SK-N-SH (cell line): Measurements from ENCODE around the gene CCAR1. TPM values are rescaled to one million over a fixed set of nuclear protein-coding genes. Genes with fewer than 3 reads are reported as not detected.
A peak's percentile ranks its signal among the peaks of the same experiment; 100 is the strongest.
"Not testable (repeated sequence)": the region's sequence is repeated elsewhere in the genome, so short reads cannot be mapped to it uniquely, and the experiment has no call there.

ENCODE experiments used
- CTCF ChIA-PET: fragments of 300-600, 350-600 bp; formaldehyde crosslinking; extraction: SDS; loops from one replicate; lab custom pipeline; 2021; lab: Yijun Ruan, JAX
- POLR2A ChIA-PET: fragments of 350-600 bp; sonication (Branson Sonifier 250); formaldehyde crosslinking; extraction: SDS; loops from one replicate; lab custom pipeline; 2020; ENCODE audit warnings: antibody characterized with exemption, inconsistent platforms; lab: Yijun Ruan, JAX
- DNase-seq: peaks from one replicate; pipeline ENCODE4 v3.0.0; 2012
- H2AFZ ChIP-seq: fragments of 200-600 bp; sonication (generic); 2 replicates; pipeline ENCODE4 v1.8.1; 2016; ENCODE audit warnings: antibody characterized with exemption, mild to moderate bottlenecking, low read depth
- H3F3A ChIP-seq: fragments of 200-600 bp; sonication (generic); replicated peaks from 2 replicates; pipeline ENCODE3; 2016; ENCODE audit warnings: antibody characterized with exemption, mild to moderate bottlenecking; ENCODE audit not compliant: insufficient read depth
- H3K27ac ChIP-seq, 2 experiments: fragments of 200-500 bp in 1 of 2; fragments of 200-600 bp in 1 of 2; sonication (Bioruptor generic) in 1 of 2; sonication (generic), shearing (Covaris generic) in 1 of 2; 2 replicates each; pipeline versions ENCODE4 v1.5.1 to v1.6.1; 2014 to 2016; ENCODE audit warnings: low read depth in 2 of 2, inconsistent platforms in 1 of 2, low read length in 1 of 2, mild to moderate bottlenecking in 1 of 2, mixed read lengths in 1 of 2
- H3K27me3 ChIP-seq: fragments of 200-600 bp; sonication (generic), shearing (Covaris generic); 2 replicates; pipeline ENCODE4 v1.6.1; 2016; ENCODE audit warnings: mixed run types; ENCODE audit not compliant: insufficient read depth
- H3K36me3 ChIP-seq, 2 experiments: fragments of 200-500 bp in 1 of 2; fragments of 200-600 bp in 1 of 2; sonication (Bioruptor generic) in 1 of 2; sonication (generic) in 1 of 2; replicated peaks in 1 of 2; 2 replicates each; pipeline versions ENCODE3 to v1.5.1; 2014 to 2016; ENCODE audit warnings: low read length in 1 of 2, mild to moderate bottlenecking in 1 of 2; ENCODE audit not compliant: insufficient read depth in 2 of 2, control insufficient read depth in 1 of 2
- H3K4me1 ChIP-seq, 2 experiments: fragments of 200-500 bp in 1 of 2; fragments of 200-600 bp in 1 of 2; sonication (Bioruptor generic) in 1 of 2; sonication (generic), shearing (Covaris generic) in 1 of 2; 2 replicates each; pipeline versions ENCODE4 v1.5.1 to v1.6.1; 2014 to 2016; ENCODE audit warnings: low read depth in 1 of 2, low read length in 1 of 2, mixed run types in 1 of 2; ENCODE audit not compliant: insufficient read depth in 2 of 2, control insufficient read depth in 1 of 2
- H3K4me2 ChIP-seq: fragments of 200-600 bp; sonication (generic), shearing (Covaris generic); 2 replicates; pipeline ENCODE4 v1.6.1; 2017; ENCODE audit warnings: mixed run types
- H3K4me3 ChIP-seq, 2 experiments: fragments of 200-500 bp in 1 of 2; fragments of 200-600 bp in 1 of 2; sonication (Bioruptor generic) in 1 of 2; sonication (generic), shearing (Covaris generic) in 1 of 2; 2 replicates each; pipeline versions ENCODE4 v1.5.1 to v1.8.1; 2014 to 2016; ENCODE audit warnings: low read depth in 2 of 2, inconsistent platforms in 1 of 2, low read length in 1 of 2, mild to moderate bottlenecking in 1 of 2, mixed read lengths in 1 of 2, moderate library complexity in 1 of 2
- H3K79me2 ChIP-seq: fragments of 200-600 bp; sonication (generic); 2 replicates; pipeline ENCODE4 v1.8.1; 2017; ENCODE audit warnings: mild to moderate bottlenecking; ENCODE audit not compliant: insufficient read depth
- H3K9ac ChIP-seq: fragments of 200-600 bp; sonication (generic); 2 replicates; pipeline ENCODE4 v1.6.1; 2017; ENCODE audit warnings: mixed run types
- H3K9me2 ChIP-seq: fragments of 200-600 bp; sonication (generic); 2 replicates; pipeline ENCODE4 v1.6.1; 2017; ENCODE audit warnings: mixed run types
- H3K9me3 ChIP-seq: fragments of 200-600 bp; sonication (generic); 2 replicates; pipeline ENCODE4 v1.6.1; 2017; ENCODE audit warnings: mixed run types, mild to moderate bottlenecking, moderate library complexity
- H4K20me1 ChIP-seq: fragments of 200-600 bp; sonication (generic); 2 replicates; pipeline ENCODE4 v1.6.1; 2017; ENCODE audit warnings: mild to moderate bottlenecking, mixed run types; ENCODE audit not compliant: insufficient read depth
- MAX ChIP-seq: IDR thresholded peaks from 2 replicates; pipeline ENCODE4 v1.4.0; 2012; ENCODE audit warnings: low read depth
- POLR2AphosphoS5 ChIP-seq: IDR thresholded peaks from 2 replicates; pipeline ENCODE4 v1.6.1; 2012; ENCODE audit warnings: low read depth, low read length
- SIN3A ChIP-seq: IDR thresholded peaks from 2 replicates; pipeline ENCODE4 v1.6.1; 2012; ENCODE audit warnings: low read depth, mild to moderate bottlenecking, low read length, moderate library complexity, borderline replicate concordance
- YY1 ChIP-seq: IDR thresholded peaks from 2 replicates; pipeline ENCODE4 v1.4.0; 2012; ENCODE audit warnings: low read depth, mild to moderate bottlenecking
- WGBS: methylation state at CpG from one replicate; pipeline ENCODE4 v1.1.6; 2017; ENCODE audit warnings: low lambda C conversion rate; 5-methylcytosine and 5-hydroxymethylcytosine counted together
- polyA plus RNA-seq, 3 experiments: library from polyadenylated mRNA; depleted of rRNA; stranded (reverse); fragments of >200 nt; gene quantifications; 2 replicates each; pipeline ENCODE4 v1.2.3, GENCODE V29; 2012

The CCAR1 gene
- polyA plus RNA-seq, 1 of the 3 experiments (the other 2 are of a cell fraction): 25.7 TPM

- H3F3A ChIP-seq, H3K9ac ChIP-seq, H3K79me2 ChIP-seq, DNase-seq, H3K4me1 ChIP-seq, H3K9me3 ChIP-seq, H4K20me1 ChIP-seq, H3K27ac ChIP-seq, POLR2A ChIA-PET, H3K9me2 ChIP-seq, H3K27me3 ChIP-seq, H2AFZ ChIP-seq, H3K4me2 ChIP-seq, H3K4me3 ChIP-seq, H3K36me3 ChIP-seq, CTCF ChIA-PET: not testable (repeated sequence)
- 100% methylated on average over 2 of the region's 2 CpGs for WGBS
Measured at GRCh38 chr10:68822626-68823025, 101.6 kb downstream of the CCAR1 start.

GRCh38 chr10:68826764-68827591 is 105.9 kb downstream of the CCAR1 start, which contains the start of gene STOX1:
TSS of gene STOX1 (plus strand) at chr10:68827531. CDS start at chr10:68827624, 93 bp downstream.
- Histone ChIP-seq H3K4me2 (peak within 1 kb of the TSS; percentile 98), H4K20me1 (no peaks in the 10 kb centered on the region), H3K9ac (peak within 1 kb of the TSS; percentile 61; the same call in 1 of the 2 replicates), H2AFZ (peak within 1 kb of the TSS; percentile 99), H3K79me2 (no peaks in the 10 kb centered on the region), H3K4me3 (peak within 1 kb of the TSS; percentile 52 to 73), H3K27me3 (peaks cover 9% of the 10 kb centered on the region; the same call in 1 of the 2 replicates), H3K27ac (no peak within 1 kb of the TSS; a peak in 1 of 4 replicates), H3K4me1 (no peaks in the 10 kb centered on the region; a peak in 1 of 4 replicates), H3K36me3 (no peaks in the 10 kb centered on the region), H3F3A (peaks cover 3% of the 10 kb centered on the region), H3K9me3 (no peaks in the 10 kb centered on the region), H3K9me2 (no peaks in the 10 kb centered on the region)
- peak; percentile 34 for TF ChIP-seq MAX
- no peak for TF ChIP-seq POLR2AphosphoS5
- no peak for TF ChIP-seq YY1
- 0 out of 2 replicates have a peak, but pooled peaks have one; percentile 7 for TF ChIP-seq SIN3A
- ChIA-PET POLR2A (interaction anchor here (0.9 to 1.0 kb wide), 2 partner anchors 10 to 420 kb away, joined by 3 read pairs; partner anchors contain the start of gene RUFY2), CTCF (interaction anchor here (0.8 to 2.2 kb wide), 4 partner anchors 28 to 73 kb away, joined by 3 to 14 read pairs (median 6); partner anchors contain the start of gene DDX50)
- WGBS: 24% methylated on average over 20 of the region's 63 CpGs
- peak; percentile 94 for DNase-seq

GRCh38 chr10:68827592-68827959 is 106.5 kb downstream of the CCAR1 start:
- not testable (repeated sequence) for H3K4me2 ChIP-seq, H4K20me1 ChIP-seq, H3K27ac ChIP-seq, H3K36me3 ChIP-seq, H2AFZ ChIP-seq, H3F3A ChIP-seq, DNase-seq, H3K4me1 ChIP-seq, H3K9me2 ChIP-seq, H3K9me3 ChIP-seq, H3K27me3 ChIP-seq, H3K9ac ChIP-seq, H3K79me2 ChIP-seq
- POLR2A ChIA-PET: interaction anchor here (0.6 to 1.0 kb wide), 3 partner anchors 9 to 421 kb away, joined by 3 read pairs; partner anchors contain the start of gene RUFY2
- no CpG with 5 or more reads among the region's 58 CpGs for WGBS
- H3K4me3 ChIP-seq: peak overlapping the region in 1 of 2 experiments; percentile 52; a peak in 2 of 4 replicates
- CTCF ChIA-PET: interaction anchor here (0.8 to 2.2 kb wide), 5 partner anchors 13 to 72 kb away, joined by 3 to 14 read pairs (median 4); partner anchors contain the start of gene DDX50

GRCh38 chr10:68828083-68828601 is 107.1 kb downstream of the CCAR1 start:
- H3K9me2 ChIP-seq, H3K36me3 ChIP-seq, H3K4me1 ChIP-seq, H3K27me3 ChIP-seq, H3K9me3 ChIP-seq, H2AFZ ChIP-seq, H3F3A ChIP-seq, H3K9ac ChIP-seq, H4K20me1 ChIP-seq, H3K27ac ChIP-seq, H3K79me2 ChIP-seq, H3K4me2 ChIP-seq: not testable (repeated sequence)
- peak overlapping the region in 1 of 2 experiments; percentile 39; a peak in 2 of 4 replicates for H3K4me3 ChIP-seq
- POLR2A ChIA-PET: interaction anchor here (0.6 kb wide), 1 partner anchor 76 kb away, joined by 3 read pairs; no protein-coding TSS in a partner anchor
- peak; percentile 68 for DNase-seq
- CTCF ChIA-PET: interaction anchor here (1.4 to 2.2 kb wide), 3 partner anchors 14 to 72 kb away, joined by 3 to 14 read pairs (median 3); partner anchors contain the start of gene DDX50
- 8% methylated on average over 11 of the region's 59 CpGs for whole genome bisulfite sequencing
